ENCODE results near the gene WNK3.

The WNK3 gene

GRCh38 chrX:54157561-54157960 is 200.3 kb downstream of the WNK3 start:
- no peak for DNase-seq
